Astrocyte (in vitro differentiated cells and primary cell): Measurements from ENCODE around the gene NDRG4. TPM values are rescaled to one million over a fixed set of nuclear protein-coding genes. Genes with fewer than 3 reads are reported as not detected.
A peak's percentile ranks its signal among the peaks of the same experiment; 100 is the strongest.

Experiments used
- DNase-seq: peaks from one replicate; pipeline ENCODE4 v3.0.0-alpha.2; 2010; ENCODE audit warnings: low read depth
- FAIRE-seq: peaks from 2 replicates; lab custom pipeline; 2011; peaks lifted over from hg19 to GRCh38; lab: Jason Lieb, UNC
- H2AFZ ChIP-seq: 2 replicates; pipeline ENCODE4 v1.6.0; 2012; ENCODE audit warnings: low read depth, low read length, inconsistent platforms
- H3K27ac ChIP-seq: 2 replicates; pipeline ENCODE4 v1.5.1; 2011; ENCODE audit warnings: low read depth, low read length, inconsistent platforms
- H3K27me3 ChIP-seq: 2 replicates; pipeline ENCODE4 v1.6.0; 2011; ENCODE audit warnings: low read length, inconsistent platforms; ENCODE audit not compliant: insufficient read depth
- H3K36me3 ChIP-seq: 2 replicates; pipeline ENCODE4 v1.5.1; 2011; ENCODE audit warnings: low read length, inconsistent platforms; ENCODE audit not compliant: insufficient read depth
- H3K4me1 ChIP-seq: 2 replicates; pipeline ENCODE4 v1.5.1; 2011; ENCODE audit warnings: low read length, inconsistent platforms; ENCODE audit not compliant: insufficient read depth
- H3K4me2 ChIP-seq: 2 replicates; pipeline ENCODE4 v1.6.0; 2012; ENCODE audit warnings: low read length, inconsistent platforms
- H3K4me3 ChIP-seq: 2 replicates; pipeline ENCODE4 v1.5.1; 2011; ENCODE audit warnings: low read depth, mild to moderate bottlenecking, low read length, inconsistent platforms; ENCODE audit not compliant: insufficient read depth
- H3K79me2 ChIP-seq: 2 replicates; pipeline ENCODE4 v1.6.0; 2012; ENCODE audit warnings: mild to moderate bottlenecking, low read length, inconsistent platforms; ENCODE audit not compliant: insufficient read depth
- H3K9ac ChIP-seq: 2 replicates; pipeline ENCODE4 v1.6.0; 2012; ENCODE audit warnings: mild to moderate bottlenecking, low read length, inconsistent platforms
- H3K9me3 ChIP-seq: 2 replicates; pipeline ENCODE4 v1.5.1; 2012; ENCODE audit warnings: low read depth, mild to moderate bottlenecking, low read length, inconsistent platforms; ENCODE audit not compliant: insufficient read depth
- H4K20me1 ChIP-seq: 2 replicates; pipeline ENCODE4 v1.6.0; 2012; ENCODE audit warnings: low read length, inconsistent platforms; ENCODE audit not compliant: insufficient read depth
- H3K27ac Mint-ChIP-seq: one replicate; pipeline ENCODE4 v1.8.0; 2021; ENCODE audit warnings: mild to moderate bottlenecking, mixed read lengths; ENCODE audit not compliant: unreplicated experiment
- H3K27me3 Mint-ChIP-seq: one replicate; pipeline ENCODE4 v1.8.0; 2021; ENCODE audit warnings: low read depth, mixed read lengths; ENCODE audit not compliant: unreplicated experiment
- H3K36me3 Mint-ChIP-seq: one replicate; pipeline ENCODE4 v1.8.0; 2021; ENCODE audit warnings: low read depth, mixed read lengths; ENCODE audit not compliant: unreplicated experiment
- H3K4me1 Mint-ChIP-seq: one replicate; pipeline ENCODE4 v1.8.0; 2021; ENCODE audit warnings: low read depth, mixed read lengths; ENCODE audit not compliant: unreplicated experiment
- H3K4me3 Mint-ChIP-seq: one replicate; pipeline ENCODE4 v1.8.0; 2021; ENCODE audit warnings: mild to moderate bottlenecking, moderate library complexity, mixed read lengths; ENCODE audit not compliant: unreplicated experiment
- H3K9me3 Mint-ChIP-seq: one replicate; pipeline ENCODE4 v1.8.0; 2021; ENCODE audit warnings: mild to moderate bottlenecking, mixed read lengths; ENCODE audit not compliant: unreplicated experiment
- EZH2 ChIP-seq: IDR thresholded peaks from 2 replicates; pipeline ENCODE4 v1.6.1; 2012; ENCODE audit warnings: mild to moderate bottlenecking, low read length, inconsistent platforms; ENCODE audit not compliant: insufficient read depth
- total RNA-seq: library from RNA; stranded (reverse); gene quantifications from 2 replicates; pipeline ENCODE4 v1.2.1, GENCODE V29; 2021
- TF ChIP-seq, protein P1 (sequence below): IDR thresholded peaks from 2 replicates; pipeline ENCODE4 v1.5.1; 2011; ENCODE audit warnings: low read depth, mild to moderate bottlenecking, inconsistent platforms, low read length, moderate library complexity; ENCODE audit not compliant: insufficient read depth

The NDRG4 gene
- total RNA-seq, 1 donor from 2014 or later: 21.9 TPM

GRCh38 chr16:58518083-58518979, 18.4 kb downstream of the NDRG4 start:
- DNase-seq (no peak), FAIRE-seq (no peak)
- Histone ChIP-seq H3K4me2 (no peak overlapping the region), H4K20me1 (peaks cover 28% of the 10 kb centered on the region), H3K9ac (no peak overlapping the region), H3K27me3 (no peaks in the 10 kb centered on the region), H3K79me2 (peaks cover 4% of the 10 kb centered on the region), H3K9me3 (no peaks in the 10 kb centered on the region), H2AFZ (no peak overlapping the region), H3K27ac (no peak overlapping the region), H3K36me3 (peaks cover 46% of the 10 kb centered on the region), H3K4me3 (no peak overlapping the region), H3K4me1 (peaks cover 5% of the 10 kb centered on the region)
- H3K36me3 Mint-ChIP-seq: peaks cover 16% of the 10 kb centered on the region
- H3K27me3 Mint-ChIP-seq: no peaks in the 10 kb centered on the region
- H3K27ac Mint-ChIP-seq: no peak overlapping the region
- H3K4me1 Mint-ChIP-seq: peaks cover 15% of the 10 kb centered on the region
- no peak for TF ChIP-seq EZH2
- TF ChIP-seq, protein P1, sequence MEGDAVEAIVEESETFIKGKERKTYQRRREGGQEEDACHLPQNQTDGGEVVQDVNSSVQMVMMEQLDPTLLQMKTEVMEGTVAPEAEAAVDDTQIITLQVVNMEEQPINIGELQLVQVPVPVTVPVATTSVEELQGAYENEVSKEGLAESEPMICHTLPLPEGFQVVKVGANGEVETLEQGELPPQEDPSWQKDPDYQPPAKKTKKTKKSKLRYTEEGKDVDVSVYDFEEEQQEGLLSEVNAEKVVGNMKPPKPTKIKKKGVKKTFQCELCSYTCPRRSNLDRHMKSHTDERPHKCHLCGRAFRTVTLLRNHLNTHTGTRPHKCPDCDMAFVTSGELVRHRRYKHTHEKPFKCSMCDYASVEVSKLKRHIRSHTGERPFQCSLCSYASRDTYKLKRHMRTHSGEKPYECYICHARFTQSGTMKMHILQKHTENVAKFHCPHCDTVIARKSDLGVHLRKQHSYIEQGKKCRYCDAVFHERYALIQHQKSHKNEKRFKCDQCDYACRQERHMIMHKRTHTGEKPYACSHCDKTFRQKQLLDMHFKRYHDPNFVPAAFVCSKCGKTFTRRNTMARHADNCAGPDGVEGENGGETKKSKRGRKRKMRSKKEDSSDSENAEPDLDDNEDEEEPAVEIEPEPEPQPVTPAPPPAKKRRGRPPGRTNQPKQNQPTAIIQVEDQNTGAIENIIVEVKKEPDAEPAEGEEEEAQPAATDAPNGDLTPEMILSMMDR: no peak
- no peaks in the 10 kb centered on the region for H3K9me3 Mint-ChIP-seq
- H3K4me3 Mint-ChIP-seq: no peak overlapping the region

GRCh38 chr16:58518980-58519368, 19.0 kb downstream of the NDRG4 start:
- Histone ChIP-seq H3K9ac (no peak overlapping the region), H2AFZ (no peak overlapping the region), H3K36me3 (peaks cover 50% of the 10 kb centered on the region), H4K20me1 (peaks cover 28% of the 10 kb centered on the region), H3K27me3 (no peaks in the 10 kb centered on the region), H3K9me3 (no peaks in the 10 kb centered on the region), H3K4me3 (no peak overlapping the region), H3K79me2 (peaks cover 4% of the 10 kb centered on the region), H3K27ac (no peak overlapping the region), H3K4me2 (no peak overlapping the region), H3K4me1 (peaks cover 5% of the 10 kb centered on the region)
- no peaks in the 10 kb centered on the region for H3K27me3 Mint-ChIP-seq
- no peak for TF ChIP-seq EZH2
- TF ChIP-seq, protein P1: no peak
- peaks cover 13% of the 10 kb centered on the region for H3K4me1 Mint-ChIP-seq
- peaks cover 16% of the 10 kb centered on the region for H3K36me3 Mint-ChIP-seq
- no peak overlapping the region for H3K4me3 Mint-ChIP-seq
- H3K9me3 Mint-ChIP-seq: no peaks in the 10 kb centered on the region
- FAIRE-seq: no peak
- no peak overlapping the region for H3K27ac Mint-ChIP-seq
- DNase-seq: no peak

DNA sequence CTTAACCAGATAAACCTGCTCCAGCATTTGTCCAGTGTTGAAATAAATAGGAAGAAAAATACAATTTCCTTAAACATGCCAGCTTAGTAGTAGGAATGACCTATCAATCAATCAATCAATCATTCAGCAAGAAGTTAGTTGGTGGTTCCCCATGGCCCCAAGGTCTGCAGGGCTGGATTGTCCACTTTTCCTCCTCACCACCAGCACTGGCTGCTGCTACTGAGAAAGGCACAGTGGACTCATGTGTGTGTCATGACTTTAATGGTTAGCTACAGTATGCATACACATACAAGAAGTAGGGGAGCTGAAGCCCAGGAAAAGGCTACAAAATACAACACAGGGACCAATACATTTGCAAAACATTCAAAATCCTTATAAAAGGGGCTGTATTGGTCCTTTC, 19.8 kb downstream of the NDRG4 start:
- Histone ChIP-seq H3K36me3 (peaks cover 56% of the 10 kb centered on the region), H3K27me3 (no peaks in the 10 kb centered on the region), H3K9me3 (no peaks in the 10 kb centered on the region), H3K9ac (no peak overlapping the region), H2AFZ (no peak overlapping the region), H3K27ac (no peak overlapping the region), H3K4me3 (no peak overlapping the region), H3K4me2 (no peak overlapping the region), H3K4me1 (peaks cover 5% of the 10 kb centered on the region), H4K20me1 (peaks cover 28% of the 10 kb centered on the region), H3K79me2 (peaks cover 4% of the 10 kb centered on the region)
- peaks cover 16% of the 10 kb centered on the region for H3K36me3 Mint-ChIP-seq
- H3K4me1 Mint-ChIP-seq: peaks cover 11% of the 10 kb centered on the region
- no peak for TF ChIP-seq EZH2
- H3K9me3 Mint-ChIP-seq: no peaks in the 10 kb centered on the region
- DNase-seq (no peak), FAIRE-seq (no peak)
- H3K4me3 Mint-ChIP-seq: no peak overlapping the region
- H3K27ac Mint-ChIP-seq: peak overlapping the region; percentile 27
- H3K27me3 Mint-ChIP-seq: no peaks in the 10 kb centered on the region
